Pons (tissue), 1 donor: ENCODE measurements around the gene KIAA1217.

ENCODE experiments used
- DNase-seq: peaks from one replicate; pipeline ENCODE4 v3.0.0-alpha.2; 2016; ENCODE audit warnings: low spot score

The KIAA1217 gene

DNA sequence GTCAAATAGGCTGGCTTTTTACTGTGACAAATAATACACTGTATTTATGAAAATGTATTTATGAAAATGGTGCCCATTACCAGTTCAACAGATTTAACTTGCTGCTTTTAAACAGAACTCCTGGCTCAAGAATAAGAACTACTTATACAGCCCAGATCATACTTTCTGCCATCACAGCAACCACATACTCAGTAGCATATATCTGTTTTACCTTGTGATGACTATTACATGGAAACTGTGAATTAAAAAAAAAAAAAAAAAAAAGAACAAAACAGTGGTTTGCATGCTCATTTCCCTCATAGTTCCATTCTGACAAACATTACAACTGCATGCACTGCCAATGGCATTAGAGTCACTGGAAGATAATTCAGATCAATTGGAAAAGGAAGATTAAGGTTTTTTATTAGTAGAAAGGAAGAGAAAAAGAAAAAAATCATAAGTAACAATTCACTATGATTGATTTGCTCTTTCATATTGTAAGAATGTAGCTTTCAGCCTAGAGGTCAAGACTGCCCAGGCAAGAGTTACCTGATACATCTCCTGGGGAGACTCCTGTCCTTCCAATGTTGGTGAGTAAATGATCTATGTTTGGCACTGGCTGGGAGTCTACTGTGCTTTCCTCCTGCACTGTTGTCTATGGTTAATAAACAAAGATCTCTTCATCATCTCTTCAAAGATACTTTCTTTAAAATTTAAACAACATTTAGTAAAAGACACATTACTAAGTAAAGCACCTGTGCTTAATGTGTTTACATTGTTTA lies 381.9 kb downstream of the KIAA1217 start:
- DNase-seq: no peak

- DNase-seq: no peak
These were observed 387.4 kb downstream of the KIAA1217 start for GRCh38 chr10:24596217-24596930.

- no peak for DNase-seq
These were observed 388.5 kb downstream of the KIAA1217 start for GRCh38 chr10:24597426-24597825.
